GM18507 (cell line): ENCODE data around the gene NTRK3.
A peak's percentile ranks its signal among the peaks of the same experiment; 100 is the strongest.

ENCODE experiments used
- DNase-seq: peaks from one replicate; pipeline ENCODE4 v3.0.0; 2011; ENCODE audit warnings: low read depth; ENCODE audit not compliant: insufficient read length; ENCODE audit errors: extremely low spot score
- FAIRE-seq: peaks from 2 replicates; lab custom pipeline; 2011; peaks lifted over from hg19 to GRCh38; lab: Jason Lieb, UNC

NTRK3 gene

GRCh38 chr15:88193415-88193814, 63.1 kb downstream of the NTRK3 start:
- DNase-seq, result no peak
- no peak for FAIRE-seq

- no peak for FAIRE-seq
- no peak for DNase-seq
Observed at GRCh38 chr15:88191812-88192165, 64.8 kb downstream of the NTRK3 start.

GRCh38 chr15:88190232-88190631, 66.3 kb downstream of the NTRK3 start:
- no peak for FAIRE-seq

GRCh38 chr15:88188300-88188699, 68.2 kb downstream of the NTRK3 start:
- DNase-seq, result no peak
- FAIRE-seq, result no peak

More at GRCh38 chr15:88190232-88190631, 66.3 kb downstream of the NTRK3 start:
- DNase-seq, result no peak

- FAIRE-seq (no peak), DNase-seq (no peak)
Observed at GRCh38 chr15:88187195-88187594, 69.3 kb downstream of the NTRK3 start.

GRCh38 chr15:88185584-88185983, 71.0 kb downstream of the NTRK3 start:
- FAIRE-seq, result no peak

GRCh38 chr15:88181613-88182012, 74.9 kb downstream of the NTRK3 start:
- FAIRE-seq (no peak), DNase-seq (no peak)

More at GRCh38 chr15:88185584-88185983, 71.0 kb downstream of the NTRK3 start:
- DNase-seq, result no peak

- DNase-seq (peak; percentile 7), FAIRE-seq (peak; percentile 89)
Observed at GRCh38 chr15:88179562-88179961, 77.0 kb downstream of the NTRK3 start.

- DNase-seq (no peak), FAIRE-seq (peak; percentile 55)
Observed at GRCh38 chr15:88178631-88179030, 77.9 kb downstream of the NTRK3 start.

GRCh38 chr15:88177451-88177850, 79.1 kb downstream of the NTRK3 start:
- no peak for DNase-seq
- no peak for FAIRE-seq

GRCh38 chr15:88174571-88174970, 82.0 kb downstream of the NTRK3 start:
- DNase-seq (no peak), FAIRE-seq (no peak)

- DNase-seq (no peak), FAIRE-seq (no peak)
Observed at GRCh38 chr15:88166082-88166993, 90.2 kb downstream of the NTRK3 start.

GRCh38 chr15:88161636-88162035, 94.9 kb downstream of the NTRK3 start:
- DNase-seq (no peak), FAIRE-seq (no peak)

- FAIRE-seq, result no peak
- DNase-seq, result no peak
Observed at GRCh38 chr15:88155310-88155709, 101.2 kb downstream of the NTRK3 start.

GRCh38 chr15:88152672-88153071, 103.9 kb downstream of the NTRK3 start:
- DNase-seq (no peak), FAIRE-seq (no peak)

- DNase-seq (no peak), FAIRE-seq (no peak)
Observed at GRCh38 chr15:88147760-88148159, 108.8 kb downstream of the NTRK3 start.

- no peak for FAIRE-seq
- DNase-seq, result no peak
Observed at GRCh38 chr15:88144921-88145653, 111.5 kb downstream of the NTRK3 start.

GRCh38 chr15:88142121-88142520, 114.4 kb downstream of the NTRK3 start:
- DNase-seq (no peak), FAIRE-seq (no peak)

- FAIRE-seq, result no peak
- DNase-seq, result no peak
Observed at GRCh38 chr15:88141269-88141889, 115.2 kb downstream of the NTRK3 start.

GRCh38 chr15:88140398-88140797, 116.1 kb downstream of the NTRK3 start:
- DNase-seq (no peak), FAIRE-seq (no peak)
